HL-60 (cell line): Measurements from ENCODE around the gene LRRC42.

ENCODE experiments used
- DNase-seq, 2 experiments: peaks; one replicate each; pipeline ENCODE4 v3.0.0-alpha.2; 2010 to 2020; ENCODE audit warnings: low read depth in 1 of 2, low spot score in 1 of 2
- H3K27ac ChIP-seq: fragments of 250-450 bp; sonication (Bioruptor Pico); replicated peaks from 2 replicates; pipeline ENCODE4 v1.5.1; 2020; ENCODE audit warnings: mild to moderate bottlenecking, moderate library complexity
- H3K27me3 ChIP-seq: fragments of 250-450 bp; sonication (Bioruptor Pico); 2 replicates; pipeline ENCODE4 v1.5.1; 2021; ENCODE audit warnings: mild to moderate bottlenecking, moderate library complexity; ENCODE audit not compliant: insufficient read depth, poor library complexity, severe bottlenecking
- H3K4me3 ChIP-seq: replicated peaks from 2 replicates; pipeline ENCODE4 v1.5.1; 2011; ENCODE audit warnings: mild to moderate bottlenecking, control low read depth, low read length; ENCODE audit not compliant: insufficient read depth
- CTCF ChIP-seq: IDR thresholded peaks from one replicate; pipeline ENCODE4 v1.5.1; 2011; ENCODE audit warnings: low read length, control low read depth, inconsistent platforms; ENCODE audit not compliant: insufficient read depth
- GABPA ChIP-seq: IDR thresholded peaks from 2 replicates; pipeline ENCODE4 v1.6.1; 2012; ENCODE audit warnings: low read depth
- POLR2AphosphoS5 ChIP-seq: IDR thresholded peaks from 2 replicates; pipeline ENCODE4 v1.6.1; 2012; ENCODE audit warnings: low read depth
- REST ChIP-seq: IDR thresholded peaks from 2 replicates; pipeline ENCODE4 v1.6.1; 2012; ENCODE audit warnings: low read depth; ENCODE audit not compliant: insufficient replicate concordance
- SPI1 ChIP-seq: IDR thresholded peaks from 2 replicates; pipeline ENCODE4 v1.6.1; 2012; ENCODE audit warnings: low read depth, mild to moderate bottlenecking, borderline replicate concordance

Gene LRRC42

GRCh38 chr1:53943090-53943489, 3.1 kb upstream of the LRRC42 start:
- DNase-seq = no peak
- Histone ChIP-seq H3K27ac (no peak overlapping the region), H3K4me3 (no peak overlapping the region), H3K27me3 (no peaks in the 10 kb centered on the region)
- no peak for TF ChIP-seq POLR2AphosphoS5
- TF ChIP-seq REST = no peak
- no peak for TF ChIP-seq SPI1
- TF ChIP-seq CTCF = no peak
- TF ChIP-seq GABPA = no peak

- no peak for TF ChIP-seq GABPA
- no peak for TF ChIP-seq CTCF
- TF ChIP-seq REST = no peak
- TF ChIP-seq SPI1 = no peak
- no peak for TF ChIP-seq POLR2AphosphoS5
- Histone ChIP-seq H3K4me3 (no peak overlapping the region), H3K27me3 (no peaks in the 10 kb centered on the region), H3K27ac (no peak overlapping the region)
- no peak for DNase-seq
Measured at GRCh38 chr1:53943490-53944043, 2.6 kb upstream of the LRRC42 start.

GRCh38 chr1:53944469-53945182, 1.5 kb upstream of the LRRC42 start:
- peak overlapping the region; percentile 77 for H3K27ac ChIP-seq
- no peaks in the 10 kb centered on the region for H3K27me3 ChIP-seq
- no peak for DNase-seq
- TF ChIP-seq GABPA = no peak
- no peak for TF ChIP-seq CTCF
- TF ChIP-seq REST = no peak
- no peak for TF ChIP-seq POLR2AphosphoS5
- no peak for TF ChIP-seq SPI1
- H3K4me3 ChIP-seq = peak overlapping the region; percentile 92
